ENCODE data around the gene DTNBP1.

DTNBP1 gene

DNA sequence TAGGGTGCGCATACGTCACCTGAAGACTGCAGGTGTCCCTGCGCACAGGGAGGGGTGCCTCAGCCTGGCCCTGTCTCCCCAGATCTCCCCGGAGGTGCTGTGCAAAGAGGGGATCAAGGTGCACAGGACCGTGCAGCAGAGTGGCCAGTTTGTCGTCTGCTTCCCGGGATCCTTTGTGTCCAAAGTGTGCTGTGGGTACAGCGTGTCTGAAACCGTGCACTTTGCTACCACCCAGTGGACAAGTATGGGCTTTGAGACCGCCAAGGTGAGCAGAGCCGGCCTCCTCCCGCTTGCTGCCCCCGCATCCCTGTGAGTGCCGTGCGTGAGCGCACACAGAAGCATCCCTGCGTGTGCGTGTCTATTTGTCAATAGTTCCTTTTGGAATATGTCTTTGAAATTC is 150.7 kb downstream of the DTNBP1 start:
- DNase-seq: no peak

DNA sequence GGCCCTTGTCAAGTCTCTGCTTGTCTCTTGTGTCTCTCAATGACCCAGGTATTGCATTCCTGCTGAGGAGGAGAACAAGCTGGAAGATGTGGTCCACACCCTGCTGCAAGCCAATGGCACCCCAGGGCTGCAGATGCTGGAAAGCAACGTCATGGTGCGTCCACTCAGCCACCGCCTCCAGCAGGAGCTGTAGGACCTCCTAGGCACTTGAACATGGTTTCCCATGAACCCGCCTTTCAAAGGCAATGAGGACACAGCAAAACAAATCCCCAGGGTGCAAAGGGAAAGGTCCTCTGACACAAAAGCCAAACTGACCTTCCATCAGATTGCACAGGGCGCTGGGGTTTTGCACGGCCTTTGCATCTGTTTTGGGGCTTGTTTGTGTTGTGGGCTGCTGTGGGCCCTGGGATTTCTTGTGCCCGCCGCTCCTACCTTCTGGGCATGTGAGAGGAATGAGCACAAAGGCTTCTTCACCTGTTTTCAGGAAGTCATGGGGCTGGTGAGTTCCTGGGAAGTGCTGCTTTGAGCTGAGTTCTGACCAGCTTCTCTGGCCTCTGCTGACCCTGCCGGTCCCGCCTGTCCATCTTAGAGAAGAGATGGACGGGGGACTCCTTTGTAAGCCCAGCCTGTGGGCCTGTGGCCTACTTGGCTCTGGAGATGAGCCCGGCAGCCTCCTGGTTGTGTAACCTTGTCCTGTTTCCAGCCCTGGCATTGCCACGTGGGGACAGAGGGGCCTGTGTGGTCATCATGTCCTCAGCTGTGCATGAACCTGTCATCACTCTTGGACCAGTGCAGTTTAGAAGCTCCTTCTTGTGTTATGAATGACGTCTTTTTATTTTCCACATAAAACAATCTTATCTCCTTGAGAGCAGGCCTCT is 151.3 kb downstream of the DTNBP1 start:
- DNase-seq: no peak

DNA sequence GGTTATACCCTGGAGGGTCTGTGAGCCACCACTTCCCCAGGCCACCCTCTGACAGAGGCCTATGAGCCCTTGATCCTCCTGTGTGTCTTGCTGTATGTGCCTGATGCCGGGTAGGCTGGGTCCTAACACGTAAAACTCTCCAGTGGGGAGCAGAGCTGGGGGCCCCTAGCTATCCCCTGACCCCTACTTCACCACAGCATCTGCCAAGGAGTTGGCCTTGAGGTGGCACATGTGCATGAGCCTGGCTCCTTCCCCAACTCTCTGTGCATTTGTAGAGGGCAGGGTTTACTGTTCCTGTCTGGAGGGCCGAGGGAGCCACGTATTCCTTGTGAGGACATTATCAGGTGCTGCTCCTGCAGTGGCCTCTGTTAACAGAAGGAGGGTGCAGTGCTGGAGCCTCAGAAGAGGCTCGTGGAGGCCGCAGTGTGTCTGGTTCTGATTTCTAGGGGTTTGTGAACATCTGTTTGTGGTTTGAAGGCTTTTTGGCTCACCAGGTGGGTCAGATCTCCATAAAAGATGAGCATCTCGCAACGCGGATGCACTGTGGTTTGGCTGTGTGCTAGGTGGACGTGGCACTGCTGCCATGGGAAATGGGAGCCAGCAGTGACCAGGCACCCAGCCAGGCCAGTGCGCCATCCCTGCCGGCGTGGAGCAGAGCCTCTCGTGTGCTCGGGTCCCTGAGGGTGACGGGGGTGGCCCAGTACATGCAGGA is 152.1 kb downstream of the DTNBP1 start:
- no peak for DNase-seq

DNA sequence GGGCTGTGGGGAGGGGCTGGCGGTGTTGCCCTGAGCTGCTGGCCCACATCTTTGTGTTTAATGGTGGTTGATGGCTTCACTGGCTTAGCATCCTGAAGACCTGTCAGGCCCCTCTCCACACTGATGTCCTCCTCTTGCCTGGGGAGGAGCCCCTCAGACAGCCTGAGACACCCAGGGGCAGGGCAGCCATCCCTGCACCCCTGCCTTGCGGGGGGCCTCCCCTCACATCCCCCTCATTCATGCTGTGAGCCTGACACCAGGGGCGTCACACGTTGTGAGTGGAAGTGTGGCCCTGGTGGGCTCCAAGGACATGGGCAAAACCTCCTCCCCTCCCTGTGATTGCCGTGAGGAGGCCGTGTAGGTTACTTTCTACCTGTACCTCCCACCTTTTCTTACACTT is 152.7 kb downstream of the DTNBP1 start:
- no peak for DNase-seq

DNA sequence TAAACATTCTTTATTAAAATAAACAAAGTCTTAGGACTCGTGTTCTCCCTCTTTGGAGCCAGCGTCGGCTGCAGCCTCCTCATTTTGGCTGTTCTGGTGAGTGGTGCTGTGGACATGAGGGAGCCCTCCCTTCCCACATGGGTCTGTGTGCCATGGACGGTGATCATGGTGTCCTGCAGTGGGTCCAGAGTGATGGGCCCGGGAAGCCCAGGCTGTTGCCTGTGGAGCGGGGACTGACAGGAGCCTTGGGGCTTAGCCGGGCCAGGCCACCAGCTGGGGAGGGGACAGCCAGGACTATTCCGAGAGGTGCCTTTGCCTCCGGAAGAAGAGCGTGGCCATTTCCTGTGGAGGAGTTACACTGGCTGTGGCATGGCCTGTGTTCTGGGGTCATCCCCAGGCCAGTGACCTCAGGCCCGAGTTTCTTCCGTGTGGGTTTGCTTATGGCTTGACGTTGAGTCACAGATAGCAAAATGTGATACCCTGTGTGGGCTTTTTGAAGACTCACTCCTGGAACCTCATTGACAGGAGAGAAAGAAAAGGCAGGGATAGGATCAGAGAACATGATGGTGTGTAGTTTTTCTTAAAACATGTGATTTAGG is 153.4 kb downstream of the DTNBP1 start:
- no peak for DNase-seq

DNA sequence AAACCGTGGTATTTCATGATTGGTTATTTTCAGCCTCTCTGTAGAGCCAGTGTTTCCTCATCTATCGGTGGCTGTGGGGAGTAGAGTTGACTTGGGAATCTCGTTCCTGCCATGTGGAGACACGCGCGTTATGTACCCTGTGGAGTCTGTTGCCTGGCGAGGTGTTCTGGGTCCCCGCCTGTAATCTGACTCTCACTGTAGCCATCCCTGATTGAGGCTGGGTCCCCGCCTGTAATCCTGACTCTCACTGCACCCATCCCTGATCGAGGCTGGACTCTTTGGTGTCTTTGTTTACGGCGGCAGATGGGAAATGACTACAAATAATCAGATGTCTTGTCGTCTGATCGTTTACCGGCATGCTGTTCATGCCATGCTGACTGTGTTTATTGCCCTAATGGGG is 153.9 kb downstream of the DTNBP1 start:
- no peak for DNase-seq

DNA sequence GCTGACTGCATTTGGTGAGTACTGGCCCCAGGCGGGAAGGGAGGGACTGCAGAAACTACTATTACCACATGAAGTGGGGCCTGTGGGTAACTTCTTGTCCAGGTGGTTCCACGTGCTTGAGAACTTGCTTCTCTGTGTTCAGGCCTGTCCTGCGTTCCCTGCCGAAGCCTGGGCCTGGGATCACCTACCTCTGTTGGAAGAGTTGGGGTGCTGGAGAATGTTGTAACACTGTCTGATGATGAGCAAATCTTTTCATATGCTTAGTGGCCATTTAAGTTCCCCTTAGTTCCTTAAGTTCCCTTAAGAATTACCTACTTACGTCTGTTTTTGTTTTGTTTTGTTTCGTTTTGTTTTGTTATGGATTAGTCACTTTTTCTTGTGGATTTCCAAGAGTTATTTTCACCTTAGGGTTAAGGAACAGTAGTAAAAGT is 154.4 kb downstream of the DTNBP1 start:
- DNase-seq: no peak

DNA sequence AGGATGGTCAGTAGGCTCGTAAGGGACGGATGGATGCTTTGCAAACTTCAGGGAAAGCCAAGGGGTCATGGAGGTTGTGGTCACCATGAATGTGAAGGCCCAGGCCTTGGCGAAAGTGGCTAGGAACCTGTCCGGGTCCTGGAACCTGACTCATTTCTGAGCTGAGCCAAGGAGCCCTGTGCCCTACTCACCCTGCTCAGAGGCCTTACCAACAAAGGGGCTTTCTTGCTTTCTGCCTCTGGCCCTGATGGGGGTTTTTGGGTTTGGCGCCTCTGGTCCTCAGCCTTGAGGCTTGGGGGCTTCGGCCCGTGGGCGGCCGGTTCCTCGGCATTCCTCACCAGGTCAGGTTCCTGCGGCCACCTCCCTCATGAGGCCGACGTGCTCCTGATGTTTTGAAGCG is 155.1 kb downstream of the DTNBP1 start:
- DNase-seq: no peak

DNA sequence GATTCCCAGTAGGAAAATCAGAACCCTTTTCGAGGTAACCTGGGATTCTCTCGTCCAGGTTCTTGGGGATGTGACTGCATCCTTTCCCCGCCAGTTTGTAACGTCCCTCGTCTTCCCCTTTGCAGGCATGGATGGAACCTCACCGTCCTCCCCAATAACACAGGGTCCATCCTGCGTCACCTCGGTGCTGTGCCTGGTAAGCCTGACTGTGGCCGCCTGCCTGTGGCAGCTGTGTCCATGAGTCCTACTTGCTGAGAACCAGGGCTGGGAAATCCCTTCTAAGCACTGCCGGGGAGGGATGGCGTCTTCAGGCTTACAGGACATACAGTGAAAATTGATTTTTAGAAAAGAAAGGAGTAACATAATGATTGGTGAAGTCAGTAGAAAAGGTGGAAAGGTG is 155.6 kb downstream of the DTNBP1 start:
- DNase-seq: no peak

DNA sequence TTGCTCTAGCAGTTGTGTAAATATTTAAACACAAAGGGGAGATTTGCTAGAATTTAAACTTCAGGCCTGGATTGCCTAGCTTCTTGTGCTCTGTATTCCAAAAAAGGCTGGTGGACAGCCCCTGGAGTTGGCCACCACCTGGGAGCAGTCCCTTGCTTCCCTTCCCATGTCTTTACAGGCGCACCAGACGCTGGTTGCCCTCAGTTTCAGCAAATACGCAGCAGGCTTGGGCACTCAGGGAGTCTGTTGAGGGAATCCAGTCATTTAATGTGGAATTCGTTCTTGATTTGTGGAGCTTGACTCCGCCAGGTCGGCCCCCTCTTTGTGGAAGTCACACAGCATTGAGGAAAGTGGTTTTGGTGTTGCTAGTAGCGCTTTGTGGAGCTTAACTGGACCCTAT is 156.8 kb downstream of the DTNBP1 start:
- DNase-seq: no peak

DNA sequence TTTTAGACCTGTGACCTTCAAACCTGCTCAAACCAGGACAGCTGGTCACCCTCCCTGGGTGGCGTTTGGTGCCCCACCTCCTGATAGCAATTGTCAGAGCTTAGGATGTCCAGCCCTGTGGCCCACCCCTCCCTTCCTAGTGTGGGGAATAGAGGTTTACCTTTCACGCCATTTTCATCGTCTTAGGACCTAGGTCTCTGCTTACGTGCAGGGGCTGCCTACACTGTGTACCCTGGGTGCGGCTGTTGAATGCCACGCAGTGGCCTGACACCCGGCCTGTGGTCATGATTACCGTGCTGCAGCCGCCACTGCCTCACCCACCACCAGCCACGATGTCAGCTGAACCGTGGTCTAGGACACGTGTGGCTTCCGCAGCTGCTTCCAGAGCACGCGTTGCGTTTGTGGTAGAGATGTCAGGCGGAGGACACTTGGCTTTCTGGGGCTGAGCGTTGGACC is 157.3 kb downstream of the DTNBP1 start:
- DNase-seq: no peak

DNA sequence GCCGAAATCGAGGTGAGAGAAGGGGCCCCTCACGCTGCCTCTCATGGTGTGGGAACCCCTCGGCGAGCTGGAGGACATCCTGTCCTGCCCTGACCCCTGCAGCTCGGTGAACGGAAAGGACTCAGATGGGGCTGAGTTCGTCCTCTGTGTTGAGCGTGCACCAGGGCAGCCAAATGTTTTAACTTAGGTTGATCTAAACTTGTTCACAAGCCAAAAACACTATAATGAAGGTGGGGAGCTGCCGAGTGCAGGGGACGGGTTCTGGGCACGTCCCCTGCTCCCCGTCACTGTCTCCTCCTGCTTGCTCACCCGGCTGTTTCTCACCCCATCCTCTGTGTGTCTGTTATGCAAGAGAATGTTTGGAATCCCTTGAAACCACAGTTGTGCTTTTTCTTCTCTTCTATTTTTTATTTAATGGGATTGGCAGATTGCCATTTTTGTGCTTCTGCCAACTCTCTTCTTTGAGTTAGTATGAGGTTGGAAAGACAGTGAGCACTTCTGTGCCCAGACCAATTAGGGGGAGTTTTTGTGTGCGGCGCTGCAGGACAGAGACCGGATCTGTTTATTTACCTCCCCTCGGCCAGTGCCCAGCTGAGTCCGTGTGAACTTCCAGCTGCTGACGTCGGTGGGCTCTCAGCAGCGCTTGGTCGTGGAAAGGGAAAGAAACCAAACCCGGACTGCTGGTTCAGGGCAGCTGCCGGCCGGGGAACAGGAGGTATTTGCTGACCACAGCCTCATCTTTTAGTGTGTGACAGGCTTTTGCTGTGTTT is 158.1 kb downstream of the DTNBP1 start:
- DNase-seq: peak; percentile 98

DNA sequence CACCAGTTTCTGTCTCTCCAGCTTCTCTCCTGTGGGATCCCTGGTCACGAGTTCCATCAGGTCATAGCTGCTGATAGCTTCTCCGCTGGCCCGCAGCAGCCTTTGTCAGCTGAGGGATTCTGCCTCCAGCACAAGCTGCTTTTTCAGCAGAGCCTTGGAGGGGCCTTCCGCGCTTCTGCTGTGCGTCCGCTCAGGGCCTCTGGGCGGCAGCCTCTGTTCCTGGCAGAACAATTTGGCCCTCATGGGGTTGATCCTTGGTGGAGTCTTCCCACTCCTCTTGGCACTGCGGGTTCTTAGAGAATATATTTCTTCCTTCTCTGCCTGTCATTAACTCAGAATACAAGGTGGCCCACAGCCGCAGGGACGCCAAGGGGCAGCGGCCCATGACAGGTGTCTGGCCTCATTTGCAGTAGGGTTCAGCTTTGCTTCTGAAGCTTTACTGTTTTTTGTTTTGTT is 158.8 kb downstream of the DTNBP1 start:
- DNase-seq: no peak

DNA sequence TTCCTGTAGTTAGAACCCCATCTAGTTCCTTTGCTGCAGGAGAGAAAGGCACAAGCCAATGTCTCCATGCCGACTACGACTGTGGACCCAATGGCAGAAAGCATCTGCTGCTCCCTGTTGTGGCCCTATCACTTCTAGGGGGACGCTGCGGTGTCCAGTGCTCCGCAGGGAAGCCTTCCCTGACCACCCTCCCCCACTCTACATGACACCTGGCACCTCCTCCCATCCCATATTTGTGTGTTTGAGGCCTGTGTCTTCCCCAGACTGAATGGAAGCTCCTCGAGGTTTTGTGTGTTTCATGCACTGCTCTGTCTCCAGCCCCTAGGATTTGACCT is 159.5 kb downstream of the DTNBP1 start:
- no peak for DNase-seq

DNA sequence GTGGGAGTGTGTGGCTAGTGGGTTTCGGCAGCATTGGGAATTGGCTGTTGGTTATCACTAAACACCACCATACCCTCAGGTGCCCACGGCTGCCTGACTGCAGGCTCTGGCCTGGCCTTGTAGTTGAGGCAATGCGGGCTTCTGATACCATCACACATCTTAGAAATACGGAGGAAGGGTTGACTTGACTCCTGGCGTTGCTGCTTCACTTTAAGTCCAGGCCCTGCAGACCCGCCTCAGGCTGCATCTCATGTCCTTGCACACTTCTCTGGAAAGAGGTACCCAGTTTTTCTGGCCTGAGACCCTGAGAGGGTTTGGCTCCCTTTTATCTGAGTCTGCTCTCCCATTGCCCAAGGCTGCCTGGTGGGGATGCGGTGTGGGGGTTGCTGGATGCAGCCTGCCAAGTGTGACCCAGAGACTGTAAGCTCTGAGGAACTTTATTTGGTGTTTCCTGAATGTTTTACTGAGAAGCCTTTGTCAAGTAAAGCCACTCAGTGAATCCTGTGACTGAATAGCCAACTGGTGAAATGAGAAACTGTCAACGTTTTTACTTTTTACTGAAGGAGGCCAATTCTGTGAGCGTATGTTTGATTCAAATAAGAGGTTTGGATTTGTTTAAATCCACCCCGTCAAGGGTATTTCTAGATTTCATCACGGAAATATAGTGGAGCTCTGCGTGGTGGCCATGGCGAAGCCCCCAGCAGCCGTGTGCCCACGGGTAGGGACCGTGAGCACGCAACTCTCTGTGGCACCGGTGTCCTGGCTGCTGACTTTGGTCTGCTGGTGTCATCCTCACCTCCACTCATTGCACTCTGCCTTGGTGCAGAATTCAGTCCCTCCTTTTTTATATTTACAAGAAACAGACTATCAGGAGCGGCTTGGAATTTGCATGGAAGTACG is 160.1 kb downstream of the DTNBP1 start:
- DNase-seq: no peak

DNA sequence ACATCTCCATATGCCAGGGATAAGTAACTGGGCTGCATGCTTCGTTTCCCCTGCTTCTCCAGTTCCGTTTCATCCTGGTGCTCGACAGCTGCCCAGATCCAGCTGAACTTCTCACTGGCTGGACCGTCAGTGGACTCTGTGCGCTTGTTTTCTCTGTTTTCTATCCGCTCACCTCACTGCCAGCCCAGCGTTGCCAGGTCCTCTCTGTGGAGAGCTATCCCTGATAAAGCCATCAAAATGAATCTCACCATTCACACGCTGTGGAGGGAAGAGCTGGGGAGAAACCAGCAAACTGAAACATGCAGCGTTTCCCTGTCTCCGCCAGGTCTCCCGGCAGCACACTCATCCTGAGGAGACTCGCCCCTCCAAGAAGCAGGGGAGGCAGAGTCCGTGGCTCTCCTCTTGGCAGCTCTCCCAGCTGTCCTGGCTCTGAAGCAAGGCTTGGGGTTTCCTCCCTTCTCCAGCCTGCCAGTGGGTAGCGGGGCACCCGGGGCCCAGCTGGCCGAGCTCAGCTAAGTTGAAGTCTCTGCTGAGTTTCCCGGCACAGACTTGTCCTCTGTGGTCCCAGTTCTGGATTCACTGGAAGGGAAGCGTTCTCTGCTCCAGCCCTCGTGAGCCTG is 160.9 kb downstream of the DTNBP1 start:
- peak; percentile 43 for DNase-seq

DNA sequence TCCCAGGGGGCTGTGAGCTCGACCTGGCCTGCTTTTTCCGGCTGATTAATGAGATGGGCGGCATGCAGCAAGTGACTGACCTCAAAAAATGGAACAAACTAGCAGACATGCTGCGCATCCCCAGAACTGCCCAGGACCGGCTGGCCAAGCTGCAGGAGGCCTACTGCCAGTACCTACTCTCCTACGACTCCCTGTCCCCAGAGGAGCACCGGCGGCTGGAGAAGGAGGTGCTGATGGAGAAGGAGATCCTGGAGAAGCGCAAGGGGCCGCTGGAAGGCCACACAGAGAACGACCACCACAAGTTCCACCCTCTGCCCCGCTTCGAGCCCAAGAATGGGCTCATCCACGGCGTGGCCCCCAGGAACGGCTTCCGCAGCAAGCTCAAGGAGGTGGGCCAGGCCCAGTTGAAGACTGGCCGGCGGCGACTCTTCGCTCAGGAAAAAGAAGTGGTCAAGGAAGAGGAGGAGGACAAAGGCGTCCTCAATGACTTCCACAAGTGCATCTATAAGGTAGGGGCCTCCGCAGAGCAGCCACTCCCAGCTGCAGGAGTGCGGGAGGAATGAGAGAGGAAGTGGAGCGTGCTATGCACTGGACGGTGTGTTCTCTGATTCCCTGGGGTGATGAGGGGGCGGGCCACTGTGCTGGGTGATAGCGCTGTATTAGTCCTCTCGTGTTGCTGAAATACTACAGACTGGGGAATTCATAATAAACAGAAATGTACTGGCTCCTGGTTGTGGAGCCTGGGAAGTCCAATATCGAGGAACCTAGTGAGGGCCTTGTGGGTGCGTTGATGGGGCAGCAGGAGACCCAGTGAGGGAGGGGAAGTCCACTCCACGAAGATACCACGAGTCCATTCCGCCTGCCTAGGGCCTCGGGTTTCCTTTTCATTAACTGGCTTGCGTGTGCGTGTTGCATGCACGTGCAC is 161.7 kb downstream of the DTNBP1 start:
- no peak for DNase-seq

DNA sequence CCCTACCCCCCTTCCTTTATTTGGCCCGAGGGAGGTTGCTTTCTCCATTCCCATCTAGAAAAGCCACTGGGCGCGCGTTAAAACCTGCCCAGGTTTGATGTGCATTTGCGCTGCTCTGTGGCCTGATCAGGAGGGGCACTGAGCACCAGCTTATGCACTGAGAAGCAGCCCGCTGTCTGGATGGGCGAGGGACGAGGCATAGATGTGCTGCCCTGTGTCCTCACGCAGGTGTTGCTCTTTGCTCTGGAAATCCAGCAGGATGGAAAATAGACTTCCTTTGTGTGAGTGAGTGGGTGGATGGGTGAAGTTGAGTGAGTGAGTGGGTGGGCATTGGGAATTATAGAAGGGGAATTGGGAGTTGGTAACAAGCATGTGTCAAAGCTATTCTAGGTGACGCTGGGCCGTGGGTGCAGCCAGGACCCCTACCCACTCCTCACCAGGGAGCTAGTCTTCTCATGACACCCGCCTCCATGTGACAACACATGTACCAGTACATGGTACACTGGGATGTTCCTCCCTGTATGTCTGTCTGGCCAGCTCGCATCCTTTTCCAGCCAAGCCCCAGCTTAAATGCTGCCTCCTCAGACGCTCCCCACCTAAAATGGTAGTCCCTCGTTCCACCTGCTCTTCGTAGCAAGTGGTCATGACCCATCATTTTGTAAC is 162.6 kb downstream of the DTNBP1 start:
- DNase-seq: no peak

DNA sequence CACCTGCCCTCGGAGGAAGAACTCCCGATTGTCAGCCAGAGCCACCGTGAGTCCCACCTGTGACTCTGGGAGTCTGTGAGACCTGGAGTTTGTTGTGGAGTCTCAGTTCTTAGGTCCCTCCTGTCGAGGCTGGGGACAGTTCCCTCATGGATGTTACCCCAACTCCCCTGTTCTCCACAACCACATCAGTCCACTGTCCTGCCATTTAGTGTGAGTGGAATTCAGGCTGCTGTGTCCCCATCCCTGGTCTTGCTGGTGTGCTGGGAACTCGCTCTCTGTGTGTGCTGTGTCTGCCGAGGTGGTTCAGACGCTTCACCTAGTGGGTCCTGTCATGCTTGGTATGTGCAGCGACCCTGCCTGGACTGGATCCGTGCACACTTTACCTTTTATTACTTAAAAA is 163.2 kb downstream of the DTNBP1 start:
- DNase-seq: no peak

DNA sequence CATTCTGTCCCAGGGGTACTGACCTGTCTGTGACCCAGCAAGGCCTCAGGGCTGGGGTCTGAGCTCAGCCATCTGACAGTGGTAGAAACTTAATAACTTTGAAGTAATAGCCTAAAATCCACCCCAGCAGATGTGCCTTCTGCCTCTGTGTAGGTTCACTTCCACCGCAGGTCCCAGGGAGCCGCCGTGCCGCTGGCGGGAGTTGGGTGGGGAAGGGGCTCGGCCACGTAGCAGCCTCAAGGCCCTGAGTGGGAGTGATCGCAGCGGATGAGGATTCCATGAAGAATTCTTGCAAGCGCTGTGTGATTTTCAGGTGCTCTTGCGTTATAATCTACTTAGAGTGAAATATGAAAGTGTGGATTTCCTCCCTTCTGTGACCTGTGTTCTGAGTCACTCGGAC is 163.7 kb downstream of the DTNBP1 start:
- DNase-seq: no peak

Measured in EL (cell line).